ENCODE measurements around the gene LRCH1.
A peak's percentile ranks its signal among the peaks of the same experiment; 100 is the strongest.

The LRCH1 gene

DNA sequence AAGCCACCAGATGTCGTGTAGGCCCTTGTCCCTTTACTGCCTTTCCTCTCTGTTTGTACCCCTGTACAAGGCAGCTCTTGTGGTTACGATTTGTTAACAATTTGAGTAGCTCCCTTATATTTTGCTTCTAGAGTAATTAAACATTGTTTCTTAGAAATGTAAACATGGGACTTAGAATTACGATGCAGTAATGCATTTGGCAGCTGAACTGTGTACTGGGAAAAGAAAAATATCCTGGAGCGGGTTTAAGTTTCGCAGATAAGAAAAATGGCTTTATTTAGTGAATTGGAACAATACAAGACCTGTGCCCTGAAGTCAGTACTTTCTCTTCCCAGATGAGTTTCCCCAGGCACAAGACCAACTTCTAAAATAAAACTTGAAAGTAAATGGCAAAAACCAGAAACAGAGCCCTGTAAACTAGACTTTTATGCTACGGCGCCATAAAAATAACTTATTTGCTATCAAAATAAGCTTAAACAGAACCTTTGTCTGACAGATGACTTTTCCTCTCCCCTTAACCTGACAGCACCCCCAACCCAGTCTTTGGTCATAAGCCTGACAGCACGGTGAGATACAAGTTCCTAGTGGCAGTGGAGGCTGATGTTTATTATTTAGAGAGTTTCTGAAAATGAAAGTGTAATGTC is 63.0 kb downstream of the LRCH1 start:
- DNase-seq (ENCODE audit: low spot score), result no peak

DNA sequence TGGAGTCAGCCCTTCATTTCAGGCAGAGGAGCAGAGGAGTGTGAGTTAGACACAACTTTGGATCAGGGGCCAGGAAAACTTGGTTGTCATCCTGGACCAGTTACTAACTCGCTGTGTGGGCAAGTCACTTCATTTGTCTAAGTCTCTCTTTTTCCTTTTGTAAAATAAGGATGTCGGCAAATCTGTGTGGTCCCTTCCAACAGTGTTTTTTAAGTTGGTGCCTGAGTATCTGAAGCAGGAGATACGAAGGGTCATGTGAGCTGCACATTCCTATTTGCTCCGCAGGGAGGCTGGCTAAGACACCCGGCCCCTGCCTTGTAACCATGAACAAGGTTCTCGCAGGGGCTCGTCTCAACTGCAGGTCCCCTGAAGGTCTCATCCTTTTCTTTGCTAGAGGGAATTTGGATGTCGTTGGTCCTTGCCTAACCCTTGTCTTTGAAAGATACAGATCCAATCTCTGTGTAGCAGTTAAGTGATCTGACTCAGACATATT is 64.3 kb downstream of the LRCH1 start:
- no peak for DNase-seq (ENCODE audit: low spot score)

DNA sequence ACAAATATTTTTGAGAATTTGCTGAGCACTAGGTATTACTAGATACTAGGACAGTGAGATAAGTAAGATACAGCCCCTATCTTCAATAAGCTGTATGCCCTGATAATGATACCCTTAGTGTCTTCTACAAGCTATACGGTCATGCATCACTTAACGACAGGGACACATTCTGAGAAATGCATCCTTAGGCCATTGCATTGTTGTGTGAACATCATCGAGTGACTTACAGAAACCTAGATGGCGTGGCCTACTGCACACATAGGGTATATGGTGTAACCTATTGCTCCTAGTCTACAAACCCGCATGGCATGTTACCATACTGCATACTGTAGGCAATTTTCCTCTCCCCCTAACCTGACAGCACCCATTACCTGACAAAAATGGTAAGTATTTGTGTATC is 64.9 kb downstream of the LRCH1 start:
- no peak for DNase-seq (ENCODE audit: low spot score)

DNA sequence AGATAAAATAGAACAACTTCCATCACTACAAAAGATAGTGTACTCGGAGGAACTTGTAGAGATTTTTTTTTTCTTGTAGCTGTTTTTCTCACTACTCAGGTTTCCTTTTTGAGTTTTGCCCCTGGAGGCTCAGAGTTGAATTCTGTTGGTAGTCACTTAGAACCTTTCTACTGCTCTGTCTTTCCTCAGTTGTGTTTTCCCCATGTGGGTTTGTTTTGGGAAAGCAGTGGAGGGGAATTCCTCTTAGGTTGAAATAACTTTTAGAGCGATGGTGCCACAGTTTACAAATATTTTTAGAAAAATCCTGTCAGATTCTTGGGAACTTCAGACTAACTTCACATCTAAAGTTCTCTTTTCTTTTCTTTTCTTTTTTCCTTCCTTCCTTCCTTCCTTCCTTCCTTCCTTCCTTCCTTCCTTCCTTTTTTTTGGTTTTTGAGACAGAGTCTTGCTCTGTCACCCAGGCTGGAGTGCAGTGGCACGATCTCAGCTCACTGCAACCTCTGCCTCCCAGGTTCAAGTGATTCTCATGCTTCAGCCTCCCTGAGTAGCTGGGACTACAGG is 65.8 kb downstream of the LRCH1 start:
- DNase-seq (ENCODE audit: low spot score), result no peak

DNA sequence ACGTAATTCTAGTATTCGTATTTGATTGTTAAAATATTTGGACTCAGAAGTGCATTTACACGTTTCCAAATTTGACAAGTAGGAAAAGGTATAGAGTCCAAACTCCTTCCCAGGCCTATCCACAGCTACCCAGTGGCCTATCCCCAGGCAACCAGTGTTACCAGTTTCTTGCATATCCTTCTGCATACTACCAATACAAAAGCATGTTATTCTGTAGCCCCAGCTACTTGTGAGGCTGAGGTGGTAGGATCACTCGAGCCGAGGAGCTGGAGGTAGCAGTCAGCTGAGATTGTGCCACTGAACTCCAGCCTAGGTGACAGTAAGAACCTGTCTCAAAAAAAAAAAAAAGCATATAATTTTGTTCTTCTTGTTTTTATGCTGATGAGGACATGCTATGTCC is 67.1 kb downstream of the LRCH1 start:
- no peak for DNase-seq (ENCODE audit: low spot score)

DNA sequence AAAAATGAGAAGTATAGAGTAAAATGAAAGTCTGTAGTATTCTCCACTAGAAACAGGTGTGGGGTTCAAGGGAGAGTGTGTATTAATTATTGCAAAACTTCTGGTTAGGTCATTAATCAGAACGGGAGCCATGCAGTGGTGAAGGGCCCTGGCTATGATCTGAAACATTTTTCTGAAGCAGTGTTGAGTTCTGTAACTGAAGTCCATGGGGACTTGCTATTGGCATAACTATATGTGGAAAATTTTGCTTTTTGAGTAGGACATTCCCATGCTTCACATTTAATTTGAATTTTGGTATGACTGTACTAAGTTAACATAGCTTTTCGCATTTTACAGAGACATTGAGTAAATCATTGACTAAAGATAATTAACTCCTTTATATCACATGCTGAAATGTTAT is 67.5 kb downstream of the LRCH1 start:
- DNase-seq (ENCODE audit: low spot score), result no peak

DNA sequence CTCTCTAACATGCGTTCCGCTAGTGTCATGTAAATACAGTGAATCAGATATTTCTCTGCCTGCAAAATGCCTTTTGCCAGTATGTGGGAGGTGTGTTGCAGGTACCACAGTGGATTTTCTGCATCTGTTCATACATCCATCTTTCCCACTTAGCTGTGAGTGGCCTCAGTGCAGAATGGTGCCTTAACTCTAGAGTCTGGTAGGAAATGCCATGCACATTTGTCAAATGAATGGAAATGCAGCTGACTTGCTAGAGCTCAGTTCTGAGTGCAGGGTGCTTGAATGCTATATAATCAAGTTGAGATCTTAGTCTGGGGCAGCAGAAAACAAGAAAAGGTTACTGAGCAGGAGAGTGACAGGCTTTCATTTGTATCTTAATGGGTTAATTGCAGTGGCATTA is 68.2 kb downstream of the LRCH1 start:
- DNase-seq (ENCODE audit: low spot score), result no peak

DNA sequence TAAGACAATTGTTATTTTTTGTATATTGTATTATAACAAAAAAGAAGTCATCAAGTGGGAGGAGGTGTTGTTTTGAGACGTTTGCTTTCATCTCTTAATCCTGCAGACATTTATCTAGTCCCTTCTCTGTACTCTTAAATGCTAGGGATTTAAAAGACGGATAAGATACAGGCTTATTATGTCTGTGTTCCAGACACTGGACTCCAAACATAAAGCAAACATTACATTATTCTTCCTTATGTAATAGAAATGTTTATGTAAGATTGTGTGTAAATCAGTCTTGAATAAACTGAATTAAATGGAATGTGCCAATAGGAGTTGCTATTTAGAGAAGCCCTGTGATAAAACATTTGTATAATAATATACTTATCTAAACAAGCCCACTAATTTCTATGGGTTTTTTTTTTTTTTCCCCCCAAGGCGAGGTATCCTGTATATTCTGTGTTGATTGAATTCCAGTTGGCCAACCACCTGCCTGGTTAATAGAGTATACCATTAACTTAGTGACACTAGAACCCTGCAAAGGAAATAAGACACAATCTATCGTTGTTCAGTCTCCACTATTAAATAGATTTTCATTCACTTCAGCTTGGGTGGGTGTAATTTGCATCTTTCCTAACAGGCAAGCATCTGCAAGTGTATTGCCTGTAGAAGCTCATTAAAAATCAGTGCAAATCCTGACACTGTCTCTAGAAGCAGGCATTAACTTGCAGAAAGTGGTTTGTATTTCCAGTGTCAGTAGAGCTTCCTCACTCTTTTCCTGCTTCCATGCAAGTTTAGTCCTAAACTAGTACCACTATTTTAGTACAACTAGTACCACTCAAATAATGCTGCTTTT is 69.0 kb downstream of the LRCH1 start:
- no peak for DNase-seq (ENCODE audit: low spot score)

DNA sequence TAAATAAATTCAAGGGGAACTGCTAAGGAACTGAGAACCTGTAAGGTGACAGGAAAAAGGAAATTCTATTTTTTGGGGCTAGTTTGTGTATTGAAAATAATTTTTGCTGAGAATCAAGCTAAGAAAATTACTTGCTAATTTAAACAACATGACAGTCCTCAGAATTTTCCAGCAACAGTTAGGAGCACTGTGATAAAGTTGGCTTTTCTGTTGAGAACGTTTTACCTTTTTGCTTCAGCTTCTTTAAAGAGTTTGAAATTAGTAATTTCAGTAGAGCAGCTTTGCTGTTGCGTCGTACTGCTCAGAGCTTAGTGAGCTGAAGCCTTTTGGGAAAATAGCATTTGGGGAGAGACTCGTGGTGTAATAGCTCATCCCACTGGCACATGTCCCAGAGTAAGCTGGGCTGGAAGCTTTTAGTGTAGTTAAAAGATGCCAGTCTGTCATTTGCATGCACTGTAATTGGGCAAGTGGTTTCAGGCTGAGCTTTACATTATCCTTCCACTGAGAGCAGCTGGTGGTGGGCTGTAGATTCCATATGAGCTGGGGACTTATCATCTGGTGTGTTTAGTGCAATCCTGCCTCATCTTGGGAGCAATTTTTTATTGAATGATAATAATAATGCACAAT is 69.8 kb downstream of the LRCH1 start:
- no peak for DNase-seq (ENCODE audit: low spot score)

DNA sequence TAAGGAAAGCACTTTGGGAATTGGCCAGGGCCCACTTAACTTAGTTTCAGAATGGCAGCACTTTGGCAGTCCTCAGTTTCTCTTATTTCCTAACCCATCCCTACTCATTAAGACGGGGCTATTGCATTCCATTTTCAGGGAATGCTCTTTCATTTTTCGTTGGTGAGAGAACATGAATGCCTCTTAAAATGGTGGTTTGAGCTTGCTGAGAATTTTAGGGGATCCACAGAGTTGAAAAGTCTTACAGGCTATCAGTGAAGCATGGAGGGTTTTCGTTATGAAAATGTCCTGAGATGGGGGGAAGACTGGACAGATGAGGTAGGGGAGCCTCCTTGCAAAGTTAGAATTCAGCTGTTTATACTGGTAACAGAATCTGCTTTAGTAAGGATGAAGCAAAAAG is 71.4 kb downstream of the LRCH1 start:
- no peak for DNase-seq (ENCODE audit: low spot score)

DNA sequence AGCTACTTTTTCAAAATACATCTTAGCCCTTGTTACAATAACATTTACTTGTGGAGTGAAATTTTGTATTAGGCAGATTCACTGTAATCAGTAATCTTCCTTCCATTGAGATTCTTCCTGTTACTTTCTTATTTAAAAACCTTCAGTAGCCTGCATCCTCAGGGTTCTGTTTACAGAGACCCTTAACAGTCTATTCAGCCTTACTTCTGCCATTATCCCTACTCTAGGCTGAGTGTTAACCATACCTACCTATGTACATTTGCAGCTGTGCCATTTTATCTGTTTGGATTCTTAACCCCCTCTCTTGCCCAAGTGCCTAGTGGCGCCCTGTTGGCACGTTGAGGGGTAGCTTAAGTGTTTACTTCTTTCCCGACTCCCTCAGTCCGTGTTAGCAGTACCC is 71.9 kb downstream of the LRCH1 start:
- DNase-seq (ENCODE audit: low spot score), result no peak

DNA sequence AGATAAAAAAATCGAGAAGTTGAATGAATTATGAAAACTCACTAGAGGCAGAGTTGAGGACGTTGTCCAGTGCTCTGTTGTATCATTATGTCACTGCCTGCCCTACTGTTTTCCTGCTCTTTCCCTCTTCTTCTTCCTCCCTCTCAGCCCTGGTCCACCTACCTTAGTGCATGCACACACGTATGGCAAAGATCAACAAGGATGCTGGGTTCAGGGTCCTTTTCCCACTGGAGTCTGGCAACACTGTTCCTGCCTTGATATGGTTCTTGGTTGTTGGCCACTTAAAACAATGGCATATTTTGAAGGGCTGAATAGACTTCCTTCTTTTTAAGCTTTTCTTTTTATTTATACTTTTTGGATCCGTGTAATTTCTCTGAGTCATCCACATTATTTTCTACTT is 74.5 kb downstream of the LRCH1 start:
- no peak for DNase-seq (ENCODE audit: low spot score)

DNA sequence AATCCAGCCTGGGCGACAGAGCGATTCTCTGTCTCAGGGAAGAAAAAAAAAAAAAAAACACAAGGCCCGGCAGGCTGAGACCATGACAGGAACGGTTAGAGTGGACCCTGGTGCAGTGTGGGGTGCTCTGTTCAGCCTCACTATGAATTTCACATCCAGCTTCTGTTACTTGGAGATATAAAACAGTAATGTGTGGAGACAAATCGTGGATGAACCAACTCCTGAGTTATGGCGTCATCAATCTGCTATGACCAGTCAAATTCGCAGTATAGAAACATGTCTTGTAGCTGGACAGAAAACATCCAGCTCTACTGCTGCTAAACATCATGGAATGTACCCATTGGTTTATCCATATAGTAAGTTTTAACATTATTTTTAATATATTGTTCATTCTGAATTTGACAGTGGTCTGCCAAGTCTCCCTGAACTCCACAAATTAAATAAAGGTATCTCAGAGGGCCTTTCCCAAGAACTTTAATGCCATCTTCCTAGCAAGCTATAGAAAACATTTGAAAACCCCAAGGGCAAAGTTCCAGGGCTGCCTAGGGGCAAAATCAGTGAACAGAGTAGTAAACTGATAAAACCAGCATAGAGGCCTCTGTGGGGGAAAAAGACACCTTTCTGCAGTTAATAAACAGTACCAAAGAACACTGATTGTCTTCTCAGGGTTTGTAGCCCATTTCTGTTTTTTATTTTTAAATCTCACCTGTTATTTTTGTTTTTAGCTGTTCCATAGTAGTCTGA is 75.8 kb downstream of the LRCH1 start:
- DNase-seq (ENCODE audit: low spot score), result no peak

DNA sequence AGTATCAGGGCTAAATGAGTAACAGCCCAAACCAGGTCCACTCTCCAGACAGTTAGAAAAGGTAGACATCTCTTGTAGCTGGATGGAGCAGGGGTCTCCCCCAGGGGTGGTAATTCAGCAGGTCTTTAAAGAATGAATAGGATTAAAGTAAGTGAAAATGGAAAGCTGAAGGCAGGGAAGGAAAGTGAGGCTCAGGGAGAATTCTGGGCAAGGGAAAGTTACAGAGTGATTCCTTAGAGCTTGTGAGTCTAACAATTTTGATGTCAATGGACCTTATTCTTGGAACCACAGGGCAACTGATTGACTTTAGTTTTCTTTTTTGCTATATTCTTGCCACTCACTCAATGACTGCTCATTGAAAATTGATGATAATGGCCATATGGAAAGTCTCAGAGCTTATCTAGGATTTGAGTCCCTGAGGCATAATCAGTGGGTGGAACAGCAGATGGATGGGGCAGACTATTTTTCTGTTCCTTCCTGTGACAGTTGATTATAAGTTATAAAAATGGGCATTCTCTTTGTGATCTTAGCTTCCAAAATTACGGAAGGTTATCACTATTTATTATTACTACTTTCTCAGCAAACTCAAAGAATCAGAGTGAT is 76.9 kb downstream of the LRCH1 start:
- no peak for DNase-seq (ENCODE audit: low spot score)

DNA sequence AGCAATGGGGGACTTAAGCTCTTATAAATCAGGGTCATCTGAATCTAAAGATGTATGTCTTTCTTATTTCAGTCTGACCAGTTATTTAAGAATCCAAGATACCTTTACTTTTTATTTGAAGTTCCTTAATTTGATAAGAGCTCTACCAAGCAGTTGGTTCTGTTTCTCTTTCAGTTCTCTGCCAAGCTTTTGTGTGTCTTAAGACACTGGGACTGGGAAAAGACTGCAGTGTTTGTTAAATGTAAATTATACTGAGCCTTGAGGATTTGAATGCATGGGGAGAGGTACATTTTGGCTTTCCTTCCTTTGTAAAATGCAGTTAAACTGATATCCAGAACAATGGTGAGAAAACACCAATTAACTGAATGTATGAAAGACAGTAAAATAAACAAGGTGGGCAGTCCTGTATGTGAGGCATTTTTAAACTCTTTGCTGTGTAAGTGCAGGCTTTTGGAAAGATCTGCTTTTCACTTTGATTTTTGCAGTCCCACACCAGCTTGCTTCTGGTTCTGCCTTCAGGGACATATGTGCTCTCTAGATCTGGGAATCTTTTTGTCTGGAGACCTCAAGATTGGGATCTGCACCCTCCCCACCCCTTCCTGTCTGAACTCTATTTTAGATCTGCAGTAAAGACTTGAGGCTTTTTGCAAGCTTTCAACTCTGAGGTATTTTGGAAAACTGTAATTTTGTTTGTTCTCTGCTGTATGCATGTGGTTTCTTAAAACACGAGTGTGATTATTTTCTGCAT is 77.6 kb downstream of the LRCH1 start:
- DNase-seq (ENCODE audit: low spot score), result no peak

DNA sequence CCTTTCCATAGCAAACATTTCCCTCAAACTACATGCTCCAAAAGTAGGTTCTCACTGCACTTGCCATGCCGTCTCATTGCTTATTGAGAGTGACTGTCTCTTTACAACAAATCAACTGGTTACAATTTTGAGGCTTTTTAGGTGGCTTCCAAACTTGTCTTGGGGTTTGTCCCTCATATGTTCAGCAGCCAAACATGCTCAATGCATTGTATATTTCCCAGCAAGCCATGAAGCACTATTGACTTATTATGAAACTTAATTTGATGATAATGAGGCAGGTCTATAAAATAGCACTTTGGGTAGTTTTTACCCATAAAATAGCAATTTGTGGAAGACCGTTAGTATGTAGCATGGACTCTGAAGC is 78.2 kb downstream of the LRCH1 start:
- DNase-seq (ENCODE audit: low spot score), result no peak

DNA sequence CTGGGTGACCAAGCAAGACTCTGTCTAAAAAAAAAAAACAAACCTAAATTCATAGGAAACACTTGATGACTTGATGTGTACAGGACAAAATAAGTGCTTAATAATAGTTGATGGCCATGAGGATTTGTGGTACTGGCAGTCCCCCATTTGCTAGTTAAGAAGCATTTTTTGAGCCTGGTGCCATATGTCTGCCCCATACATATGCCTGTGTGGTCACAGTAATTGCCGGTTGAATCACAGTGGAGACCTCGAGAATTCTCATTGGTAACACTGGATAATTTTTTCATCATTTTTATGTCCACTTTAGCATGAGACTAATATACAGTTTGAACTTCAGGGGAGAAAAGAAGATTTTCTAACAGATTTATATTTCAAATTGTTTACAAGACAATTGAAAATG is 79.2 kb downstream of the LRCH1 start:
- DNase-seq (ENCODE audit: low spot score), result no peak

DNA sequence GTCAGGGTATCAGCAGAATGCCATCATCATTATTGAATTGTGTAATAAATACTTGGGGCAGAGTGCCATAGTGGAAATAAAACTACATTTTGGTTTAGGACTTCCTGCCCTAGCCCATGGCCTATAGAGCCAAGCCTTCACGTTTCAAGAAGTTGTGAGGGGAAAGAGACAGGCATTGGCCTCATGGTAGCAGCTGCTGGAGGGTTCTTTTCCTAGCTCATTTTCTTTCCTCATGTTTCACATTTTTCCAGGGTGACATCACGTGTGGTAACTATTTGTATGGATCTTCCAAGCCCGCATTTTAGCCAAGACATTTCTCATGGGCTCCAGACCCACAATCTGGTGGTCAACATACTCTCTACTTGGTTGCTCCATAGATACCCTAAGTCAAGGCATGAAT is 80.4 kb downstream of the LRCH1 start:
- DNase-seq (ENCODE audit: low spot score), result peak; percentile 24

DNA sequence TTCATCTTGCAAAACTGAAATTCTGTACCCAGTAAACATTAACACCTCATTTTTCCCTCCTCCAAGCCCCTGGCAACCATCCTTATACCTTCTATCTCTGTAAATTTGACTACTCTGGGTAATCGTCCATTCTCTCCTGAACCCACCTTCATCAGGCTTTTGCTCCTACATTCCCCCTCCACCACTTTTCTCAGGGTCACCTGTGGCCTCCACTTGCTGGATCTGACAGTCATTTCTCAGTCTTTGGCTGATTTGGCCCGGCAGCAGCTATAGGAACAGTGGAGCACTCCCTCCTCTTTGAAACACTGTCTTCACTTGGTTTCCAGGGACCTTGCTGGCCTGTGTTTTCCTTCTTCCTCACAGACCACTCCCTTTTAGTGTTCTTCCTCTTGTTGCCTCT is 83.5 kb downstream of the LRCH1 start:
- no peak for DNase-seq (ENCODE audit: low spot score)

DNA sequence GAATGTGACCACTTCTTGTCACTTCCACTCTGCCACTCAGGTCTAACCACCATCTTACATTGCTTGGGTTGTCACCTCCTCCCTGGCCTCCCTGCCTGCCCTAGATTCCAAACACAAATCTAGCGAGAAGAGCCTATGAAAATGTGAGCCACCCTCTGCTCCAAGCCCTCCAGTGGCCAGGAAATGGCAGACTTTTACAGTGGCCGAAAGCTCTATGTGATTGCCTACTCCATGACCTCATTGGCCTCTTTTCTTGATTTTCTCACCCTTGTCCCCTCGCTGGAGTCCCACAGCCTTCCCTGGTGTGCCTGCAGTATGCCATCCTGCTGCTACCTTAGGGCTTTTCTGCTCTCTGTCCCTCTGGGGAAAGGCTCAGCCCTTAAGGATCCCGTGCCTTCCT is 84.2 kb downstream of the LRCH1 start:
- DNase-seq (ENCODE audit: low spot score), result no peak

DNA sequence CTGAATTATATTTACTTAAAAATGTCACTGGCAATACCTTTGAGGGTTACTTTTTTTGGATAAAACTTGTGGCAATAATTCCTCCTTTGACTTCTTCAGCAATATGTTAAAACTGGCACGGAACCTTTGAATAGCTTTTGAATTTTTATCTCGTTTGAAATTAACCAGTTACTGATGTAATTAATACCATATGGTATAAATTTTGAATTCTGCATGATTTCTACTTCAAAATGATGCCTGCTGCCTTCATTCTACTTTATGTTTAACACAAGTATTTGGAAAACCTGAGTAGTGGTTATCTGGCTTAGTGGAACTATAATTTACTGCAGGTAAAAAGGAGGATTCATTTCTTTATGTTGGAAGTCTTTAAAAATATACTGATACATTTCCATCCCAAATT is 85.3 kb downstream of the LRCH1 start:
- DNase-seq (ENCODE audit: low spot score), result no peak
